Astrocyte (in vitro differentiated cells and primary cell): Measurements from ENCODE around the gene HSD17B11.
"Not testable (repeated sequence)": the region's sequence is repeated elsewhere in the genome, so short reads cannot be mapped to it uniquely, and the experiment has no call there.

Experiments used
- EZH2 ChIP-seq: IDR thresholded peaks from 2 replicates; pipeline ENCODE4 v1.6.1; 2012; ENCODE audit warnings: mild to moderate bottlenecking, low read length, inconsistent platforms; ENCODE audit not compliant: insufficient read depth
- TF ChIP-seq, protein P1 (sequence below): IDR thresholded peaks from 2 replicates; pipeline ENCODE4 v1.5.1; 2011; ENCODE audit warnings: low read depth, mild to moderate bottlenecking, inconsistent platforms, low read length, moderate library complexity; ENCODE audit not compliant: insufficient read depth

DNA sequence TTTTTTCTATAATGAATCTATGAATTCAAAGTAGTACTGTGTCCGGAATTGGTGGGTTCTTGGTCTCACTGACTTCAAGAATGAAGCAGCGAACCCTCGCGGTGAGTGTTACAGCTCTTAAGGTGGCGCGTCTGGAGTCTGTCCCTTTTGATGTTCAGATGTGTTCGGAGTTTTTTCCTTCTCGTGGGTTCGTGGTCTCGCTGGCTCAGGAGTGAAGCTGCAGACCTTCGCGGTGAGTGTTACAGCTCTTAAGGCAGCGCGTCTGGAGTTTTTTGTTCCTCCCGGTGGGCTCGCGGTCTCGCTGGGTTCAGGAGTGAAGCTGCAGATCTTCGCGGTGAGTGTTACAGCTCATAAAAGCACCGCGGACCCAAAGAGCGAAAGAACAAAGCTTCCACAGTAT is 4.1 kb upstream of the HSD17B11 start:
- TF ChIP-seq, protein P1, sequence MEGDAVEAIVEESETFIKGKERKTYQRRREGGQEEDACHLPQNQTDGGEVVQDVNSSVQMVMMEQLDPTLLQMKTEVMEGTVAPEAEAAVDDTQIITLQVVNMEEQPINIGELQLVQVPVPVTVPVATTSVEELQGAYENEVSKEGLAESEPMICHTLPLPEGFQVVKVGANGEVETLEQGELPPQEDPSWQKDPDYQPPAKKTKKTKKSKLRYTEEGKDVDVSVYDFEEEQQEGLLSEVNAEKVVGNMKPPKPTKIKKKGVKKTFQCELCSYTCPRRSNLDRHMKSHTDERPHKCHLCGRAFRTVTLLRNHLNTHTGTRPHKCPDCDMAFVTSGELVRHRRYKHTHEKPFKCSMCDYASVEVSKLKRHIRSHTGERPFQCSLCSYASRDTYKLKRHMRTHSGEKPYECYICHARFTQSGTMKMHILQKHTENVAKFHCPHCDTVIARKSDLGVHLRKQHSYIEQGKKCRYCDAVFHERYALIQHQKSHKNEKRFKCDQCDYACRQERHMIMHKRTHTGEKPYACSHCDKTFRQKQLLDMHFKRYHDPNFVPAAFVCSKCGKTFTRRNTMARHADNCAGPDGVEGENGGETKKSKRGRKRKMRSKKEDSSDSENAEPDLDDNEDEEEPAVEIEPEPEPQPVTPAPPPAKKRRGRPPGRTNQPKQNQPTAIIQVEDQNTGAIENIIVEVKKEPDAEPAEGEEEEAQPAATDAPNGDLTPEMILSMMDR: not testable (repeated sequence)
- not testable (repeated sequence) for TF ChIP-seq EZH2
